Measurements from ENCODE around the gene FARP2.
"Not testable (repeated sequence)": the region's sequence is repeated elsewhere in the genome, so short reads cannot be mapped to it uniquely, and the experiment has no call there.

FARP2 gene

DNA sequence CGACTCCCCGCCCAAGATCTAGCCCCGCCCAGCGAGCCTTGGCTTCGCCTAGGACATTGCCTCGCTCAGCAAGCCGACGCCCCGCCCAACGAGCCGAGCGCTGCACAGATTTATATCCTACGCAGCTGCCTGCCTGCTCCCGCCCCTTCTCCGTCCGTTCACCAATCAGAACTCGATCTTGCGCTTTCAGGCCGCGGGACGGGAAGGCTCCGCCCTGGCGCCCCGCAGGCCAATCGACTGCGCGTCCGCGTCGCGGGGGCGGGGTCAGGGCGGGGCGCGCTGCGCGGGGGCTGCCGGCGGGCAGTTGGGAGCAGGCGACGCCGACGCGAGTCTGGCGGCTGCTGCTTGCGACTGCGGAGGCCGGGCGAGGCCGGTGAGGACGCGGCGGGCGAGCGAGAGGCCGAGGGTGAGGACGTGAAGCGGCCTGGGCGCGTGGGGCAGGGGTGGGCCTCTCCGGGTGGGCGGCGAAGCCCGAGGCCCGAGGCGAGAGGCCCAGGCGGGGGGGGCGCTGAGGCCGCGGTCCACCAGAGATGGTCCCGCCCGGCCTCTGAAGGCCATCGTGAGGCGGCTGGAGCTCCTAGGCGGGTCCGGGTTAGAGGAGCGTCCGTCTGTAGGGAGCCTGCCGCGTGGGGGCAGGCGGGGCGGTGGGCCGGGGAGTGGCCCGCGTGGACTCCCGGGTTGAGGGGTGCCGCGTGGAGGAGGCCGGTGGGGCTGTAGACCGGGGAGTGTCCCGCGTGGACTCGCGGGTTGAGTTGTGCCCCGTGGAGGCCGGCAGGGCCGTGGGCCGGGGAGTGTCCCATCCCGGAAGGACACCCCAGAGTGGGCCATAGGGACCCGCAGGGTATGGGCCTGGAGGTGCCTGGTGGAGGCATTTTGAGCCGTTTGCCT lies at the start of gene FARP2:
TSS of gene FARP2 (plus strand) at position 303 of the 888 bp plus-strand sequence. CDS start 16,823 bp downstream, outside the sequence.
- peak; percentile 89 for DNase-seq

GRCh38 chr2:241307055-241307454 lies 49.0 kb upstream of the FARP2 start:
- DNase-seq, result no peak

DNA sequence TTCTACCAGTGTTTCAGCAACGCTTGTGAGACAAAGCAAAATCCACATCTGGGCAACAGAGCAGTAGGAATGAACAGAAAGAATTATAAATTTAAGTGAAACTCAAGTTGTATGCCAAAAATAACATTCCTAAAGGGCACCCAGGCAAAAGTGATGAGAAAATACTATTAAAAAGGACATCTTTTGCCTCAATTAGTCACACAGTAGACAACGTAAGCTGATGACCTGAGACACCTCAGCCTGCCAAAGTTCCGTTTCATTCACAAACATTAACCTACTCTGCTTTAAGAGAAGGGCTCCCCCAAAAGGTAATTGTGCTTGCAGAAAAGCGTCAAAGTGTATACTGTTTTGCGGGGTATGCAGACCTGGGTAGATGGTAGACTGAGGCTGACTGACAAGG lies 47.8 kb upstream of the FARP2 start:
- DNase-seq, result no peak

DNA sequence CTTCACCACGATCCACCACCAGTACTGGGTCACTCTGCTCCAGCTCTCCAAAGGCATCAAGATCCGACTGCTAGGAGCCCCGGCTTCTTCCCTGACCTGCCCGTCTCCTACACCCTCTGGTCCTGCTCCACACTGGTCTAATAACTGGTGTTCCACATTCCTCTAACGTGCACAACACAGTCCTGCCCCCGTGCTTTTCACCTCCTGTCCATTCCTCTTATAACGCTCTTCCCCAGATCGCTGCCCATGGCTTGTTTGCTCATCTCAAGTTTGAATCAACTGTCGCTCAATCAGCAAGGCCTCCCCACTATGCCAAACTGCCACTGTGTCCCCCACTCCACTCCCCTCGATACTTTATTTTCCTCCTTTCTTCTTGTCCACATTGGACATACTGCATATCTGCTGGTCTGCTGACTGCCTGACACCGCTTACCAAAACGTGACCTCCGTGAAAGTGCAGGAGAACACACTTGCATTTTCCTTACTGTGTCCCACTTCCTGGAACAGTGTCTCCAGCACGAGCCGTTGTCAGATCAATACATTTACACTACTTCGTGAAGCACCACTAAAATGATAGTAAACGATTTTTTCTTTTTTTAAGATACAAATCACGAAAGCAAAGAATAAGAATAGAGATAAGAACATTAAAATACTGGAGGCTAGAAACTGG lies 47.1 kb upstream of the FARP2 start:
- DNase-seq, result no peak

- DNase-seq, result no peak
Measured at GRCh38 chr2:241309684-241310117, 46.4 kb upstream of the FARP2 start.

- no peak for DNase-seq
Measured at GRCh38 chr2:241310917-241311566, 45.0 kb upstream of the FARP2 start.

DNA sequence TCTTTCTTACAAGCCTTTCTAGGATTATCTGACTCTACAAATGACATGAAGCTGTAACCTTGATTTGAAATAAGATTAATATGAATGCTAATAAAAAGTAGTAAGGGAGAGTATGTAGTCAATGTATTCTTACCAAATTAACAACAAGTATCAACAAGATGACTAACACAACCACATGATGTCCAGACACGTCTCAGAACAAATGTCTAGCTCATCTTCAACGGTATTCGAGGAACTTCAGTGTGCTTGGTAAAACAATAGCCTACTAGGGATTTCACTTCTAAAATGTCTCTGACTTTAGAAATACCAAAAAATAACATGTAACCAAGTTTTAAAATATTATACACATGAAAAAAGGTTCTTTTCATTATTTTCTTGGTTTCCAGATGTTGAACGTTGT lies 44.0 kb upstream of the FARP2 start:
- no peak for DNase-seq

- DNase-seq, result no peak
Measured at GRCh38 chr2:241313543-241314095, 42.5 kb upstream of the FARP2 start.

- no peak for DNase-seq
Measured at GRCh38 chr2:241314226-241315092, 41.6 kb upstream of the FARP2 start.

- peak; percentile 83 for DNase-seq
Measured at GRCh38 chr2:241315093-241315878, 40.8 kb upstream of the FARP2 start, which contains the start of gene HDLBP. Gene HDLBP (minus strand): TSS chr2:241315672. CDS start chr2:241266869, 48,803 bp downstream.

DNA sequence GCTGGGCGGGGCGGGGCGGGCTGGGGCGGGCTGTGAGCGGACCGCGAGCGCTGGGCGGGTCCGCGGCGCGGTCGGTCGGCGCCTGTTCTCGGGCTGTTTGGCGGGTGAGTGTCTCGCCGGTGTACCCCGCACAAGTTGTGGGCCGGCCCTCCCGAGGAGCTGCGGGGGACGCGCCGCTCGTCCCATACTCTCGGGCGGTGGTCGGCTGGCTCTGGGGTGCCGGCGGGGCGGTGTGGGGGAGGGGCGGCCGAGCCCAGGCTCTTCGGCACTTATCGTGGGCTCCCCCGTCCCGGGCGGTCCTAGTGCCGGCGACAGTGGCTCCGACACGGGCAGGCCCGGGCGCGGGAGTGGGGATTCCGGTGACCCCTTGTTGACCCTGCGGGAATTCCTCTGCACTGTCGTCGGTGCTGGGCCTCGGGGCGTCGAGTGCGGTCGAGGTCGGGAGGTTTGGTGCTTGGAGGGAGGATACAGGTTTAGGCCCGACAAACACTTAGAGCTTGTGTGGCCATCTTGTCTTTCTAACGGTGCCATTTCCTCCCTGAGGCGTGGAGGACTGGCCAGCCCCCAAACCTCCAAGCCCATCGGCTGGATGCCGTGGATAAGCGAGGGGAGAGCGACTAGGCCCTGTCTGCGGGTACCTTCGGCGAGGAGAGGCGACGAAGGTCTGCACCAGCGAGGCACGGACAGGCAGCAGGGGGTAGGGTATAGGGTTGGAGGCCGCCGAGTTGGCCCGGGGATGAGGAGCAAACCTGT lies 40.0 kb upstream of the FARP2 start, which contains the start of gene SEPTIN2:
TSS of gene SEPTIN2 (plus strand) at position 47 of the 753 bp plus-strand sequence. CDS start 8,308 bp downstream, outside the sequence.
- no peak for DNase-seq

GRCh38 chr2:241316825-241317224 lies 39.3 kb upstream of the FARP2 start:
- no peak for DNase-seq

GRCh38 chr2:241317391-241317790 lies 38.7 kb upstream of the FARP2 start:
- no peak for DNase-seq

DNA sequence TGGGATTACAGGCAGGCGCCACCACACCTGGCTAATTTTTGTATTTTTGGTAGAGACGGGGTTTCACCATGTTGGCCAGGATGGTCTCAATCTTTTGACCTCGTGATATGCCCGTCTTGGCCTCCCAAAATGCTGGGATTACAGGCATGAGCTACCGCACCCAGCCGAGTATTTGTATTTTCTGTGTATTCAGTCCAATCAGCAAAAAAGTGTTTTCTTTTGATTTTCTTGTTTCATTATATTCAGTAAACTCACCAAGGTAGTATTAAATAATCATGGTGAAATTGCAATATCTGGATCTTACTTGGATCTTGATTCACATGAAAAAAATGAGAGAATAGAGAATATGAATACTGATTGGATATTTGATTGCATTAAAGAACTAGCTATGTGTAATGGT lies 37.3 kb upstream of the FARP2 start:
- not testable (repeated sequence) for DNase-seq

DNA sequence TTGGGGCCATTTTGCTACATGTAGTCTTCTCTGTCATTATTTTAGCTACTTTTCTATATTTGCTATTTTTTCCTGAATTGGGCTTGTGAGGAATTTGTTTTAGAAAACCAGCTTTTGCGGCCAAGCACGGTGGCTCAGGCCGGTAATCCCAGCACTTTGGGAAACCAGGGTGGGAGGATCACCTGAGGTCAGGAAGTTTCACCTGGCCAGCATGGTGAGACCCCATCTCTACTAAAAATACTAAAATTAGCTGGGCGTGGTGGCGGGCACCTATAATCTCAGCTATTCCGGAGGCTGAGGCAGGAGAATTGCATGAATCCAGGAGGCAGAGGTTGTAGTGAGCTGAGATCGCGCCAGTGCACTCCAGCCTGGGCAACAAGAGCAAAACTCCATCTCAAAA lies 35.7 kb upstream of the FARP2 start:
- DNase-seq, result no peak

DNA sequence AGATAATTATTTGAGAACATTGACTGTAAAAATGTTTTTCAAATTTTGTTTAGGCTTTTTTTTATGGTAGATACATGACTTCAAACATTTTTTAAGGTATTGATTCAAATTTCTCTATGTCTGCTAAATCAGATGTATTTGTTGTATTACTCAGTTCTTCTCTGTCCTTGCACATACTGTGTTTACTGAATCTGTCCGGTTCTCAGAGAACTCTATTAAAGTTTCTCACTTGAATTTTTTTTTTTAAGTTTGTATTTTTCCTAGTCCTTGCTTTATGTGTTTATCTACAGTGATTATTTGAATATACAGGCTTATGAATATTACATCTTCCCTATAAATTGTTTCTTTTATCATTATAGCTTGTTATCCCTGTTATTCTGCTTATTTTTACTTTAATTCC lies 35.1 kb upstream of the FARP2 start:
- DNase-seq, result no peak

- DNase-seq, result no peak
Measured at GRCh38 chr2:241321886-241322285, 34.2 kb upstream of the FARP2 start.

- DNase-seq, result no peak
Measured at GRCh38 chr2:241323778-241324177, 32.3 kb upstream of the FARP2 start.

GRCh38 chr2:241324775-241325174 lies 31.3 kb upstream of the FARP2 start:
- no peak for DNase-seq

GRCh38 chr2:241325257-241325656 lies 30.8 kb upstream of the FARP2 start:
- no peak for DNase-seq
